ENCODE results near the gene MEGF8. TPM values are rescaled to one million over a fixed set of nuclear protein-coding genes. Genes with fewer than 3 reads are reported as not detected.

The MEGF8 gene
- total and polyA plus RNA-seq, 7 donors, result 3.3 to 21.1 (median 8.1) TPM

DNA sequence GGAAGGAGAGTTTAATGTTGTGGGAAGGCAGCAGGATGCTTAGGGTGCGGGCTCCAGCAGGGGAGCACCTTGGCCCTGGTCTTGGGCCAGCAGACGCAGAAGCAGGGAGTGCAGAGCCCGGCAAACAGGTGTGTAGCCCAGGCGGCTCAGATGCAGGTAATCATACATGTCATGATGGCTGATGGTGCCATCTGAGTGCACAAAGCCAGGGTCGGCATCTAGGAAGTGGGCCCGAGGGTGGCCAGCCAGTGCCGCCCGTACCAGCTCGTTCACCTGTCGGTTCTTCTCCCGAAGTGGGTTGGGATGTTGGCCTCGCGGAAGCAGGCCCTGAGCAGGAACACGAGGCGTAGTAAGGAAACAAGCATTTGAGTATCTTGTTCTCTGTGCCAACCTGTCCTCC, 28.4 kb upstream of the MEGF8 start:
- WGBS, 3 donors, result 83 to 89% (median 89%) methylated on average over 15 of the region's 15 CpGs
- Histone ChIP-seq H3K9me3 (no peaks in the 10 kb centered on the region), H3K27ac (no peak overlapping the region), H3K27me3 (ENCODE audit: insufficient read depth in 3 of 3, low read length in 2 of 3) (no peaks in the 10 kb centered on the region), H3K4me1 (peaks cover 7% of the 10 kb centered on the region), H3K4me3 (no peak overlapping the region), H3K36me3 (ENCODE audit: insufficient read depth in 1 of 2, low read depth in 1 of 2) (peaks cover 0 to 35% of the 10 kb centered on the region in 2 donors)
- TF ChIP-seq, protein P1, sequence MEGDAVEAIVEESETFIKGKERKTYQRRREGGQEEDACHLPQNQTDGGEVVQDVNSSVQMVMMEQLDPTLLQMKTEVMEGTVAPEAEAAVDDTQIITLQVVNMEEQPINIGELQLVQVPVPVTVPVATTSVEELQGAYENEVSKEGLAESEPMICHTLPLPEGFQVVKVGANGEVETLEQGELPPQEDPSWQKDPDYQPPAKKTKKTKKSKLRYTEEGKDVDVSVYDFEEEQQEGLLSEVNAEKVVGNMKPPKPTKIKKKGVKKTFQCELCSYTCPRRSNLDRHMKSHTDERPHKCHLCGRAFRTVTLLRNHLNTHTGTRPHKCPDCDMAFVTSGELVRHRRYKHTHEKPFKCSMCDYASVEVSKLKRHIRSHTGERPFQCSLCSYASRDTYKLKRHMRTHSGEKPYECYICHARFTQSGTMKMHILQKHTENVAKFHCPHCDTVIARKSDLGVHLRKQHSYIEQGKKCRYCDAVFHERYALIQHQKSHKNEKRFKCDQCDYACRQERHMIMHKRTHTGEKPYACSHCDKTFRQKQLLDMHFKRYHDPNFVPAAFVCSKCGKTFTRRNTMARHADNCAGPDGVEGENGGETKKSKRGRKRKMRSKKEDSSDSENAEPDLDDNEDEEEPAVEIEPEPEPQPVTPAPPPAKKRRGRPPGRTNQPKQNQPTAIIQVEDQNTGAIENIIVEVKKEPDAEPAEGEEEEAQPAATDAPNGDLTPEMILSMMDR (IDR thresholded peaks at IDR 0.05), result no peak
- intact Hi-C loops (cut with DNase I), result loop anchor here (2.0 to 10.0 kb wide), 4 partner anchors 50 to 165 kb away; partner anchors contain the start of gene POU2F2 (in 2 of the 2)
- no peak for DNase-seq
- ATAC-seq, result no peak

DNA sequence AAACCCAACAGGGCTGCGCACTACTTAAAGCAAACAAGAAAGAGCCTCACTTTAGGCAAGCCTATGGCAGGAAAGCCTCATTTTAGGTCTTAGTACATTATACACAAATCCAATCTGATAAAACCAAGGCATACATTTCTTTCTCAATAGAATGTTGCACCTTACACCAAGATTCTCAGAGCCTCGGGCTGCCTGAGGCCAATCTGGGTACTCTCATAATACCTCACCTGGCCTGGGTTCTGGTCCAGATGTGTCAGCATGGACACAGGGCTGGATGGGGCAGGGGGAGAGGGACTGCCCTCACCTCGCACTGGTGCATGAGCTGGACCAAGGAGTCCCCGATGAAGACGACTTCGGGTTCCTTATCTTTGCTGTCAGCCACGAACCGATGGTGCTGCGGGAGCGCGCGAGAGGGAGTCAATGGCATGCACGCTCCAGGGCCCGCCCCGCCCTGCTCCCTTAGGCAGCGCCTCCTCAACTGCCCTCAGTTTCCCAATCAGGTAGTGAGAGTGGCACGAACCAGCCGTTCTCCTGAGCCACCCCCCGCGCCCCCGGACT, 23.7 kb upstream of the MEGF8 start, which contains the start of gene PRR19:
PRR19 (plus strand) TSS at position 487 of the 558 bp plus-strand sequence. CDS start 7,453 bp downstream, outside the sequence.
- peaks cover 16% of the 10 kb centered on the region for H3K4me1 ChIP-seq
- peak within 1 kb of the TSS; percentile 18 for H3K27ac ChIP-seq
- no peaks in the 10 kb centered on the region for H3K27me3 ChIP-seq (ENCODE audit: insufficient read depth in 3 of 3, low read length in 2 of 3)
- intact Hi-C loops (cut with DNase I), result no loop called here
- peak in 1 of 2 donors; percentile 53 for DNase-seq
- peak within 1 kb of the TSS; percentile 77 for H3K4me3 ChIP-seq
- TF ChIP-seq, protein P1 (IDR thresholded peaks at IDR 0.05), result no peak
- H3K9me3 ChIP-seq, result no peaks in the 10 kb centered on the region
- 12 to 13% (median 12%) methylated on average over 21 of the region's 21 CpGs for WGBS, 3 donors
- H3K36me3 ChIP-seq (ENCODE audit: insufficient read depth in 1 of 2, low read depth in 1 of 2), result no peaks in the 10 kb centered on the region
- ATAC-seq, result peak in 3 of 4 donors; percentile 11 to 19 (median 19)

DNA sequence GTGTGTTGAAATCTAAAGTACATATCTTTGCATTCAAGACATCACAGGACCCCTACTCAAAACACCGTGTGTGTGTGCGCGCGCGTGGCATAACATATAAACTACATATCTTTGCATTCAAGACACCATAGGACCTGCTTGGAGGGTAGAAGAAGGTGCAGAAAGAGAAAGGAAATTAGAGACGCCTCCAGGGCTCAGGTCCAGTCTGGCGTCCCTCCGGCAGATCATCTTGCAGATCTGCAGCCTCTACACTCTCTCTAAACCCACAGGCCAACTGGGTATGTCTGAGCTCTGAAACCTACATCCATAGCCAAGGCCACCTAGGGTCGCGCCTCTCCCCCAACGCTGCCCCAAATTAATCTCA, 22.4 kb upstream of the MEGF8 start:
- Histone ChIP-seq H3K9me3 (no peaks in the 10 kb centered on the region), H3K36me3 (ENCODE audit: insufficient read depth in 1 of 2, low read depth in 1 of 2) (no peaks in the 10 kb centered on the region), H3K27me3 (ENCODE audit: insufficient read depth in 3 of 3, low read length in 2 of 3) (no peaks in the 10 kb centered on the region), H3K4me3 (peak overlapping the region; percentile 77), H3K4me1 (peaks cover 16% of the 10 kb centered on the region), H3K27ac (no peak overlapping the region)
- TF ChIP-seq, protein P1 (IDR thresholded peaks at IDR 0.05), result no peak
- no peak for DNase-seq
- WGBS, 3 donors, result 37 to 40% (median 40%) methylated on average over 11 of the region's 11 CpGs
- intact Hi-C loops (cut with DNase I), result no loop called here
- peak in 3 of 4 donors; percentile 24 to 44 (median 42) for ATAC-seq

DNA sequence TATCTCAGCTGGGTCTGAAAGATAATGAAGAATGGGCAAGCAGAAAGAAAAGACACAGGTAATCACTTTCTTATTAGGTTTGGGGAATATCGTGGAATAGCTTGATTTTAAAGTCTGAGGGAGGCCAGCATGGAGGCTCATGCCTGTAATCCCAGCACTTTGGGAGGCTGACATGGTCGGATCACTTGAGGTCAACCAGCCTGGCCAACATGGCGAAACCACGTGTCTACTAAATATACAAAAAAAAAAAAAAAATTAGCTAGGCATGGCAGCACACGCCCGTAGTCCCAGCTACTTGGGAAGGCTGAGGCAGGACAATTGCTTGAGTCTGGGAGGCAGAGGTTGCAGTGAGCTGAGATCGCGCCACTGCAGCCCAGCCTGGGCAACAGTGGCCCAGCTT, 21.6 kb upstream of the MEGF8 start:
- intact Hi-C loops (cut with DNase I), result no loop called here
- Histone ChIP-seq H3K27me3 (ENCODE audit: insufficient read depth in 3 of 3, low read length in 2 of 3) (no peaks in the 10 kb centered on the region), H3K36me3 (ENCODE audit: insufficient read depth in 1 of 2, low read depth in 1 of 2) (no peaks in the 10 kb centered on the region), H3K27ac (no peak overlapping the region), H3K4me1 (peaks cover 16% of the 10 kb centered on the region), H3K4me3 (peak overlapping the region; percentile 77), H3K9me3 (no peaks in the 10 kb centered on the region)
- 84 to 91% (median 87%) methylated on average over 8 of the region's 8 CpGs for WGBS, 3 donors
- TF ChIP-seq, protein P1 (IDR thresholded peaks at IDR 0.05), result no peak
- ATAC-seq (no peak), DNase-seq (no peak)

DNA sequence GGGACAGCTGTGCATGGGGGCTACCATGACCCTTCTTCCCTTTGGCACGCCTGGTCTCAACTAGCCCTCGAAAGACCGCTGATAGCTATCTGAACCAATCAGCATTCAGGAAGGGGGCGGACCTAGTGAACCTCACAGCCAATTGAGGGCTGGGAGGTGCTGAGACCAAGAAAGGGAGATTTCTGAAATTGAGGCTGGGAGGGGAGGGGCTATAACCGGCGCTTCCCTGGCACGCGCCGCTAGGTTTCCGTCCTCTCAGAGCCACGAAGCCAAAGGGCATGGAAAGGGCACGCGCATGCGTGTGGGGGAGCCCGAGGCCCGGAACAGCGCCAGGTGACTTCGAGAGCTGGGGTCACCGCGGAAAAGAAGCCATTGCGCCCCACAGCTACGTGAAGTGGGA, 18.8 kb upstream of the MEGF8 start:
- WGBS, 3 donors, result 83 to 88% (median 85%) methylated on average over 18 to 22 of the region's 22 CpGs
- no peak overlapping the region for H3K4me3 ChIP-seq
- intact Hi-C loops (cut with DNase I), result no loop called here
- H3K4me1 ChIP-seq, result peaks cover 13% of the 10 kb centered on the region
- H3K36me3 ChIP-seq (ENCODE audit: insufficient read depth in 1 of 2, low read depth in 1 of 2), result no peaks in the 10 kb centered on the region
- ATAC-seq (no peak), DNase-seq (no peak)
- H3K27me3 ChIP-seq (ENCODE audit: insufficient read depth in 3 of 3, low read length in 2 of 3), result peaks cover 0 to 3% (median 0%) of the 10 kb centered on the region in 3 donors
- TF ChIP-seq, protein P1 (IDR thresholded peaks at IDR 0.05), result no peak
- H3K9me3 ChIP-seq, result no peaks in the 10 kb centered on the region
- H3K27ac ChIP-seq, result no peak overlapping the region

Measured in psoas muscle (tissue), 8 donors.